Effector CD4-positive, alpha-beta T cell (primary cell): ENCODE results near the gene SLC9B2.
"Not testable (repeated sequence)": the region's sequence is repeated elsewhere in the genome, so short reads cannot be mapped to it uniquely, and the experiment has no call there.

ENCODE experiments used
- DNase-seq: peaks from one replicate; pipeline ENCODE4 v3.0.0-alpha.2; 2020

The SLC9B2 gene

DNA sequence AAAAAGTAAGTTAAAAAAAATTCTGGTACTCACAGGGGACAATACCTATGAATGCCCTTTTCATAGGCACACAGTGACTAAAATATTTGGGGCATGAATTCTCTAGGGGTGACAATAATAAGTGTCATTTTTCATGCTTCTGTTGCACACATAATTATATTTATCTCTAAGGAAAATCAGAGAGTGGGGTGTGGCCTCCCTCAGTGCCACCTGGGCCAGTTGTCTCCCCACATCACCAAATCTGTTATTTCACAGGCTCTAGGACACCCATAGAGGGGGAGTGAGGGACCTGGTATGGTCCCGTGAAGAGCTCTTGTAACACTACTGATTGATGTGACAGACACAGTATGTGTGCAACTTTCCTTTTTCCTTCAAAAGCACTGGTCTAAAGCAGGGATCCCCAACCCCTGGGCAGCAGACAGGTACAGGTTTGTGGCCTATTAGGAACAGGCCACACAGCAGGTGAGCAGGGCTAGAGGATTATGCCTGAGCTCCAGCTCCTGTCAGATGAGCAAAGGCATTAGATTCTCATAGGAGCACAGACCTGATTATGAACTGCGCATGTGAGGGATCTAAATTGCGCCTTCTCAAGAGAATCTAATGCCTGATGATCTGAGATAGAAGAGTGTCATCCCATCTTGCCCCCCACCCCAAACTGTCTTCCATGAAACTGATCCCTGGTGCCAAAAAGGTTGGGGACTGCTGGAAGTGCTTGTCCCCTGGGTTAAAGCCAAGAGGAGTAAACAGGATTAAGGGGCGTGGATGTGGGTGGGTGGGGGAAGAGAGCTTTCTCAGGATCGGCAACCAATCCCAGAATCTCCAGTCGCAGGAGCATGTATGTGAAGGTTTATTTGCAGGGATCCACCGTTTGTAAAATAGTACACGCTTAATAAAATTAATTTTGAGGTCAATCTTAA lies 57.9 kb downstream of the SLC9B2 start:
- no peak for DNase-seq

DNA sequence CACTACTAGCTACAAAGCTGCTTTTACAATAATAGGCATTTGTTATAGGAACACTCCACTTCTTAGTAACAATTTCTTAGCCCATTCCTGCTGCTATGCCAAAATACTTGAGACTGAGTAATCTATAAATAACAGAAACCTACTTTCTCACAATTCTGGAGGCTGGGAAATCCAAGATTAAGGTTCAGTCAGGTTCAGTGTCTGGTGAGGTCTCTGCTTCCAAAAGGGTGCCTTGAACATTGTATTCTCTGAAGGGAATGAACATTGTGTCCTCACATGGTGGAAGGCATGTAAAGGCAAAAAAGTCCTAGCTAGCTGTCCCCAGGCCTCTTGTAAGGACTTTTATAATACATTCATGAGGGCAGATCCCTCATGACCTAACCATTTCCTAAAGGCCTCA lies 64.0 kb downstream of the SLC9B2 start:
- DNase-seq: no peak

DNA sequence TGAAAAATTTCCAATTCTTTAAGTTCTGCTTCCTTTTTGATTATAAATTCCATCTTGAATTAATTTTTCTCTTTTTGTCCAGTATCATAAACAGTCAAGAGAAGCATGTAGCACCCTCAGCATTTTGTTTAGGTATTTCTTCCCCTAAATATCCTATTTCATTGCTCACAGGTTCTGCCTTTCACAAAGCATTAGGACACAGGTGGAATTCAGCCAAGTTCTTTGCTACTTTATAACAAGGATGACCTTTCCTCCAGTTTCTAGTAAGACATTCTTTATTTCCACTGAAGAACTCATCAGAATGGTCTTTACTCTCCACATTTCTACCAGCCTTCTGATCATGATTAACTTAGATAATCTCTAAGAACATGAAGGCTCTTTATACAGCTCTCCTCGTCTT lies 64.5 kb downstream of the SLC9B2 start:
- no peak for DNase-seq

DNA sequence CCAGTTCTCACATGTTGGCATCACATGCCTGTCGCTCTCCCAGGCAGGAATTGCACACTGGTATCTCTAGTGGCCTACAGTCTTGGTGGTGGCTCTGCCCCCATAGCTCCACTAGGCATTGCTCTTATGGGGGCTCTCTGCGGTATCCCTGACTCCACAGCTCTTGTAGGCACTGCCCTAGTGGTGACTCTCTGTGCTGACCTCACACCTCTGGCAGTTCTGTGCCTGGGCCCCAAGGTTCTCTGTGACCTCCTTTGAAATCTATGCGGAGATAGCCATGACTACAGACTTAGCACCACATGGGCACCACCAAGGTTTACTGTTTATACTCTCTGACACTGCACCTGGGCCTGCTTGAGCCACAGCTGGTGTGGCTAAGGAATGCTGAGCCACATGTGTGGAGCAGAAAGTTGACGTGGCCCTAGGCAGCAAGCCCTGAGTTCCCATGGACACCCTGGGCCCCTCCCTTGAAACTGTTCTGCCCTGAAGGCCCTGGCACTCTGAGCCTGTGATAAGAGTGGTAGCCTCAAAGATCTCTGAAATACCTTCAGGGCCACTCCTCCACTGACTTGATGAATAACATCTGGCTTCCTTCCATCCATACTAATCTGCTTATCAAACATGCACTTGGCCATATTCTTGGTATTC lies 65.1 kb downstream of the SLC9B2 start:
- no peak for DNase-seq

DNA sequence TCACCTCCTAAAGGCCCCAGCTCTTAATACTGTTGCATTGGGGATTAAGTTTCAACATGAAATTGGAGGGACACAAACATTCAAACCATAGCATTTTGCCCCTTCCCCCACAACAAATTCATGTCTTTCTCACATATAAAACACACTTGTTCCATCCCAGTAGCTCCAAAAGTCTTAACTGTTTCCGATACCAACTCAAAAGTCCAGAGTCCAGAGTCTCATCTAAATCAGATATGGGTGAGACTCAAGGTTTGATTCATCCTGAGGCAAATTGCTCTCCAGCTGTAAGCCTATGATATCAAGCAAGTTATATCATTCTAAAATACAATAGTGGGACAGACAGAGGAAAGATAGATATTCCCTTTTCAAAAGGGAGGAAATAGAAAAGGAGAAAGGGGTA lies 65.8 kb downstream of the SLC9B2 start:
- DNase-seq: no peak

DNA sequence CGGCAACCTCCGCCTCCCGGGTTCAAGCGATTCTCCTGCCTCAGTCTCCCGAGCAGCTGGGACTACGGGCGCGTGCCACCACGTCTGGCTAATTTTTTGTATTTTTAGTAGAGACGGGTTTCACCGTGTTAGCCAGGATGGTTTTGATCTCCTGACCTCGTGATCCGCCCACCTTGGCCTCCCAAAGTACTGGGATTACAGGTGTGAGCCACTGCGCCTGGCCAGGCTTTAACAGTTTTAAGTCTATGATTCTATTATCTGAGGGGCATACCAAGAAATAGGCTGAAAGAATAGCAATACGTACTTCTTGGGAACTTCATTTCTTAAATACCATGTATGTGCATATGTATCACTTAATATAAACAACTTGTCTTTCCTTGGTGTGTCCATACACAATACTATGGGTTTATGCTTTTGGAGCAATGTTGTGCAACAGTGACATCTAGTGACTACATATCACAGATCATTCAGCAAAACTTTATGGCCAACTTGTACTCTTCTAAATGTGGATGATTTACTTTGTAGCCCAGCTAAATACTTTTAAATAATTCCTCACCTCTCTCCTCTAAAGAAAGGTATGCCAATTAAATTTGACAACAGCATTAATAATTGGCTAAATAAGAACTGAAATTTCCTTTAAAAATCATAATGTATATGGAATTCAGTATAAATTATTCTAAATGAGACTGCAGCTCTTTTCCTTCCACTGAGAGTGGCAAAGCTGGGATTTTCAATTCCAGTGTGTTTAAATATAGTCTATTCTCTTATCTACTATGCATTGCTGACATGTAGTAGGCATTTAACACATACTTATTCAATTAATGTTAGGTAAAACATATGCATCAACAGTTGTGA lies 67.5 kb downstream of the SLC9B2 start:
- DNase-seq: peak; percentile 12

DNA sequence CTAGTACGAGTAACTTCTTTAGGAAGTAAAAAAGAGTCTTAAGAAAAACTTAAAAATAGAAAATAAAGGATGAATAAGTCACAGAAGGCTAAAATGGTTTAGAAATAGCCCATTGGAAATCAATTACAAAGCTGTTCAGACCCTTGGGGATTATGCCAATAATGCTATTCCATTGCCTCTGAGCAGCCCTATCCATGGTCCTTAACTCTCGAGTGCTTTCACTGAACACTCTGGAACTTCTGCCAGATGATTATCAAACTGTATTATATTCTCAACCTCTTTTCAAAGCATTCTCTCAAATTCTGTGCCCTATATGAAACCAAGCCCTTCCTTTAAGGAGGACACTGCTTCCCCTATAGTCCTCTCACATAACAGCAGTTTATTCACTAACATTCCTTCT lies 74.0 kb downstream of the SLC9B2 start:
- DNase-seq: no peak

DNA sequence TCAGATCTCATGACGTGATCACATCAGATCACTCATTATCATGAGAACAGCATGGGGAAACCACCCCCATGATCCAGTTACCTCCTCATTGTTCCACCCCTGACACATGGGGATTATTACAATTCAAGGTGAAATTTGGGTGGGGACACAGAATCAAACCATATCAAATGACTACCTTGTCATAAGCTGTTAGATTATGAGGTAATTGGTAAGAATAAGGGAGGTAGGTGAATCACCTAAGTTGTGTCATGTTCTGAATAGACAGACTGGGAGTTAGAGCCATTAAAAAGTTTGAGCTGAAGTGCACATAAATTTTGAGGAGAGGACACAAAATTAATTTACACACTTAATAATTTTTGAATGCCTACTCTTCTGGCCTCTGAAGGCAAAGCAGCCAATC lies 81.8 kb downstream of the SLC9B2 start:
- no peak for DNase-seq

DNA sequence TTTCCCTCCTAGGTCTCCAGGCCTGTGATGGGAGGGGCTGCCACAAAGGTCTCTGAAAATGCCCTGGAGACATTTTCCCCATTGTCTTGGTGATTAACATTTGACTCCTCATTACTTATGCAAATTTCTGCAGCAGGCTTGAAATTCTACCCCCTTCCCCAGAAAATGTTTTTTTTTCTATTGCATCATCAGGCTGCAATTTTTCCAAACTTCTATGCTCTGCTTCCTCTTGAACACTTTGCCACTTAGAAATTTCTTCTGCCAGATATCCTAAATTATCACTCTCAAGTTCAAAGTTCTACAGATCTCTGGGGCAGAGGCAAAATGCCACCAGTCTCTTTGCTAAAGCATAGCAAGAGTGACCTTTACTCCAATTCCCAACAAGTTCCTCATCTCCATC lies 82.6 kb downstream of the SLC9B2 start:
- DNase-seq: not testable (repeated sequence)

DNA sequence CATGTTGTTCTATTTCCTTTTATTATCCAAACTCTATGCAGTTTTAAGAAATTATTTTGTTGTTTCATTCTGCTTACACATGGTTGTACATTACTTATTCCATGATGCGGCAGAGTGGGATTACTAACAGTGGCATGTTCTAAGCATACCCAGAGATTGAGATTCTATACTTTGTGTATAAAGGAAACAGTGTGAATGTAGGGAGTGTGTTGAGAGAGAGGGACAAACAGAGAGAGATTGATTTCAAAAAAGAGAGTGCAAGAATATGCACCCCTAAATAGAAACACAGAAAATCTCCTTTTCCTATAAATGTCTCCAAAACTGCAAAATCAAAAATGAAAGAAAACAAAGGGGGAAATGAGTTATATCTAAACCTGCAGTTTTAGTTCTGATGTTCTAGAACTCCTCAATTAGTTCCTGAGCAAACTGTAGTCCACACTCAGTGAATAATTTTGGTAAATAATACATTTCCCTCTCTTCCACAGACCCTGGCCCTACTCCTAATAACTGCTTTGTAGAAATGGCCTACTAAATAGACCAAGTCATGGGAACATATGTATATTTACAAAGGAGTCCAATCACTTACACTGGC lies 88.0 kb downstream of the SLC9B2 start:
- DNase-seq: no peak

DNA sequence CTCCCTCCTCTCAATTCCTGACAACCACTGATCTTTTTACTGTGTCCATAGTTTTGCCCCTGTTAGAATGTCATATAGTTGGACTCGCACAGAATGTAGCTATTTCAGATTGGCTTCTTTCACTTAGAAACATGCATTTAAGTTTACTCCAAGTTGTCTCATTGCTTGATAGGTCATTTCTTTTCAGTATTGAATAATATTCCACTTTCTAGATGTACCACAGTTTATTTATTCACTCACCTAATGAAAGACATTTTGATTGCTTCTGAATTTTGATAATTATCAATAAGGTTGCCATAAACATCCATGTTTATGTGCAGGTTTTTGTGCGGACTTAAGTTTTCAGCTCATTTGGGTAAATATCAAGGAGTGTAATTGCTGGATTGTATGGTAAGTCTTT lies 95.6 kb downstream of the SLC9B2 start:
- DNase-seq: no peak
